Astrocyte of the cerebellum (primary cell): Measurements from ENCODE around the gene ARHGEF39.

Source experiments
- DNase-seq: peaks from one replicate; pipeline ENCODE4 v3.0.0-alpha.2; 2011; ENCODE audit warnings: low read depth
- H3K4me3 ChIP-seq: 2 replicates; pipeline ENCODE4 v1.5.1; 2011; ENCODE audit warnings: mild to moderate bottlenecking, low read depth, low read length, moderate library complexity
- in situ Hi-C: cut with HindIII; loops from 2 replicates; pipeline ENCODE4 v1.10.0; 2017; ENCODE audit warnings: low sequenced_read_pairs
- TF ChIP-seq, protein P1 (sequence below): IDR thresholded peaks from 2 replicates; pipeline ENCODE4 v1.5.1; 2012; ENCODE audit warnings: low read length, low read depth, moderate library complexity, mild to moderate bottlenecking; ENCODE audit errors: missing control alignments

ARHGEF39 gene

DNA sequence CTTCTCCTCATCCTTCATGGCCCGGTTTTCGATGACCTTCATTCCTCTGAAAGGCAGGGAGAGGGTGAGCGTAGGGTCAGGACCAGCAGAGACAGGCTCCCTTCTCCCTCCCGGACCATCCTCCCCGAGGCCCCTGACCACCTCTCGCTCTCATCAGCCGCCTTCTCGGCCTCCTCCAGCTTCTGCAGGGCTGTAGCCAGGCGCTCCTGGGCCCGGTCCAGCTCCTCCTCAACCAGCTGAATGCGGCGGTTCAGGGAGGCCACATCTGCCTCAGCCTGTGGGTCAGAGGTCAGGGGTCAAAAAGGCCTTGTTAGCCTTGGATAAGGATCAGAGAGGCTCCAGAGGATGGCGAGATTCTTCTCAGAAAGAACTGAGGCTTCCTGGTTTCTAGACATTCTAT lies 20.5 kb upstream of the ARHGEF39 start:
- DNase-seq: no peak
- TF ChIP-seq, protein P1, sequence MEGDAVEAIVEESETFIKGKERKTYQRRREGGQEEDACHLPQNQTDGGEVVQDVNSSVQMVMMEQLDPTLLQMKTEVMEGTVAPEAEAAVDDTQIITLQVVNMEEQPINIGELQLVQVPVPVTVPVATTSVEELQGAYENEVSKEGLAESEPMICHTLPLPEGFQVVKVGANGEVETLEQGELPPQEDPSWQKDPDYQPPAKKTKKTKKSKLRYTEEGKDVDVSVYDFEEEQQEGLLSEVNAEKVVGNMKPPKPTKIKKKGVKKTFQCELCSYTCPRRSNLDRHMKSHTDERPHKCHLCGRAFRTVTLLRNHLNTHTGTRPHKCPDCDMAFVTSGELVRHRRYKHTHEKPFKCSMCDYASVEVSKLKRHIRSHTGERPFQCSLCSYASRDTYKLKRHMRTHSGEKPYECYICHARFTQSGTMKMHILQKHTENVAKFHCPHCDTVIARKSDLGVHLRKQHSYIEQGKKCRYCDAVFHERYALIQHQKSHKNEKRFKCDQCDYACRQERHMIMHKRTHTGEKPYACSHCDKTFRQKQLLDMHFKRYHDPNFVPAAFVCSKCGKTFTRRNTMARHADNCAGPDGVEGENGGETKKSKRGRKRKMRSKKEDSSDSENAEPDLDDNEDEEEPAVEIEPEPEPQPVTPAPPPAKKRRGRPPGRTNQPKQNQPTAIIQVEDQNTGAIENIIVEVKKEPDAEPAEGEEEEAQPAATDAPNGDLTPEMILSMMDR: no peak
- in situ Hi-C loops: no loop called here
- H3K4me3 ChIP-seq: no peak overlapping the region

DNA sequence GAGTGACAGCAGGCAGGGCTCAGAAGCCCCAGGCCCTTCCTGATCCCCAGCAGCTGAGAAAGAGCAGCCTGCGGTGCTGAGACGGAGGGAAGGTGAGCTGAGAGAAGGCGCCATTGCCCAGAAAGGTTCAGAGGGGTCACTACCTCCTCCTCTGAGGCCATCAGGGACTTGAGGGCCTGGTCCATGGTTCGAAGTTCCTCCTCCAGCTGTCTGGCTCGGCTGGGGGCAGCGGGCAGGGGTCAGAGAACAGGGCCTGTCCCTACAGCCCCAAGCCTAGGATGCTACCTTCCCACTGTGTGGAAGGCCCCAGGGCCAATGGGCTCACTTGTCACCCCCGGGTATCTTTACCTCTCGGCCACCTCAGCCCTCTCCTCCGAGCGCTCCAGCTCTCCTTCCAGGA lies 19.9 kb upstream of the ARHGEF39 start:
- TF ChIP-seq, protein P1: no peak
- DNase-seq: no peak
- in situ Hi-C loops: no loop called here
- no peak overlapping the region for H3K4me3 ChIP-seq

GRCh38 chr9:35683323-35683722 lies 18.3 kb upstream of the ARHGEF39 start:
- TF ChIP-seq, protein P1: no peak
- no peak for DNase-seq
- H3K4me3 ChIP-seq: no peak overlapping the region
- in situ Hi-C loops: no loop called here

DNA sequence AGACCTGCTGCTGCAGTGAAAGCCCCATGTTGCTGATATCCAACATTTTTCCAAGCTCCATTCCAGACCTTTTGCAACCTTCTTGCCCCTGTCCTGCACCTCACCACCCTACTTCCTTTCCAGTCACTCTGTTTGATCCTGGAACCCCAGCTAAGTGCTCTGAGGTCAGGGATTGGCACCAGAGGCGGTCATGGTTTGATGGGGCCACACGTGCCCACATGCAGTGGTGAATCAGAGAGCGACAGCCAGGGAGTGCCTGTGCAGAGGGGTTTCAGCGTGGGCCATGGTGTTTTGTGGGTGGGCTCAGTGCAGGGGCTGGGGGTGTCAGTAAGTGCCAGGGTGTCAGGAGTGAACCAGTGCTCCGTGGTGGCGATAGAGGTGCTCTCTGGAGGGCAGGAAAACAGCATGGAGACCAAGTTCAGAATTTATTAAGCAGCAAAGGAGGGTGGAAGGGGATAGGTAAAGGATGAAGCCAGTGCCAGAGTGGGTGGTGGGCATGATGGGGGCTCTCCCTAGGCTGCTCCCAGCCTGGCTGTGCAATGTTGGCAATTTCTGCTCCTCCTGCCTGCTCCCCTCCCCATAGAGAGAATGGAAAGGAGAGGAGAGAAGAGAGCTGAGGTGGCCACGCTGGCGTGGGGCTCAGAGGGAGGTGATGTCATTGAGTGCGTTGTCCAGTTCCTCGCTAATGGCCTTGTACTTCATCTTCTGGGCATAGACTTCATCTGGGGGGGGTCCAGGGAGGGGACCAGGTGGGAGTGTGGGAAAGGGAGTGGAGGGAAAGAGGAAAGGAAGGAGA lies 17.7 kb upstream of the ARHGEF39 start:
- no peak overlapping the region for H3K4me3 ChIP-seq
- in situ Hi-C loops: no loop called here
- TF ChIP-seq, protein P1: no peak
- DNase-seq: no peak

GRCh38 chr9:35682051-35682450 lies 17.1 kb upstream of the ARHGEF39 start:
- no peak for DNase-seq
- TF ChIP-seq, protein P1: no peak
- in situ Hi-C loops: no loop called here
- no peak overlapping the region for H3K4me3 ChIP-seq

GRCh38 chr9:35681341-35682002 lies 16.5 kb upstream of the ARHGEF39 start:
- in situ Hi-C loops: no loop called here
- no peak overlapping the region for H3K4me3 ChIP-seq
- TF ChIP-seq, protein P1: no peak
- no peak for DNase-seq
